Stimulated activated CD4-positive, alpha-beta T cell treated with anti-CD3 and anti-CD28 coated beads, Interleukin-2, amount 100 ng/mL, for 24 hours (primary cell): ENCODE data around the gene COMMD2.

Experiments
- DNase-seq, 2 donors: peaks; one replicate each; pipeline ENCODE4 v3.0.0-alpha.2; 2020

Gene COMMD2

GRCh38 chr3:149763565-149764195, 11.4 kb upstream of the COMMD2 start:
- DNase-seq: no peak

- DNase-seq: no peak
These were observed 1.4 kb upstream of the COMMD2 start for GRCh38 chr3:149753717-149754116.

GRCh38 chr3:149752788-149753136, 473 bp upstream of the COMMD2 start:
- DNase-seq: no peak

GRCh38 chr3:149751551-149751950, 738 bp downstream of the COMMD2 start:
- no peak for DNase-seq

GRCh38 chr3:149744606-149745005, 7.7 kb downstream of the COMMD2 start:
- no peak for DNase-seq

GRCh38 chr3:149744151-149744550, 8.1 kb downstream of the COMMD2 start:
- no peak for DNase-seq

- DNase-seq: no peak
These were observed 12.9 kb downstream of the COMMD2 start for GRCh38 chr3:149739396-149739795.

- DNase-seq: no peak
These were observed 13.4 kb downstream of the COMMD2 start for GRCh38 chr3:149738876-149739275.

- no peak for DNase-seq
These were observed 15.4 kb downstream of the COMMD2 start for GRCh38 chr3:149736953-149737205.

- DNase-seq: no peak
These were observed 15.9 kb downstream of the COMMD2 start for GRCh38 chr3:149736175-149736952.

GRCh38 chr3:149732234-149732633, 20.1 kb downstream of the COMMD2 start:
- DNase-seq: no peak

- no peak for DNase-seq
These were observed 24.6 kb downstream of the COMMD2 start for GRCh38 chr3:149727656-149728055.

GRCh38 chr3:149726716-149727407, 25.4 kb downstream of the COMMD2 start:
- no peak for DNase-seq

GRCh38 chr3:149723781-149724180, 28.5 kb downstream of the COMMD2 start:
- no peak for DNase-seq

GRCh38 chr3:149720918-149721317, 31.4 kb downstream of the COMMD2 start:
- DNase-seq: no peak

GRCh38 chr3:149717391-149718056, 34.8 kb downstream of the COMMD2 start:
- DNase-seq: peak; percentile 14 to 29

- DNase-seq: no peak
These were observed 35.3 kb downstream of the COMMD2 start for GRCh38 chr3:149716984-149717383.

- DNase-seq: no peak
These were observed 37.0 kb downstream of the COMMD2 start for GRCh38 chr3:149715247-149715646.

GRCh38 chr3:149713730-149714654, 38.3 kb downstream of the COMMD2 start:
- DNase-seq: no peak

- no peak for DNase-seq
These were observed 45.4 kb downstream of the COMMD2 start for GRCh38 chr3:149706905-149707304.

- DNase-seq: no peak
These were observed 46.9 kb downstream of the COMMD2 start for GRCh38 chr3:149705416-149705815.

GRCh38 chr3:149703466-149703865, 48.8 kb downstream of the COMMD2 start:
- no peak for DNase-seq
